Measurements from ENCODE around the gene MICB.

The MICB gene

DNA sequence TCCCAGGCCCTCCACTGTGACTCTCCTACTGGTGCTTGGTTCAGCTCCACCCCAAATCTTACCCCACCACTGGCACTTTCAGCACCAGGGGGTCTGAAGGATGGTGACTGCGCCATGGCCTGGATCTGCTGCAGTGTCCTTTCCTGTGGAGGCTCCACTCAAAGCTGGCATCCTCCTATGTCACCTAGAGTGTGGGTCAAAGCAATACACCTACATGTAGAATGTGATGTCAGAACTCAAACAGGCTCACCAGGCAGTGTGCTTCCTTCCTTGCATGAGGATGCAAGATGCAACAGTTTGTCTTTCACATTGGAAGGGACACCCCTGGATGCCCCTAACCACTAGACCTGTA is 32.8 kb upstream of the MICB start:
- TF ChIP-seq POLR2A (IDR thresholded peaks at IDR 0.05; ENCODE audit: low read depth, low read length) (peak; percentile 63; the same call in 1 of the 2 replicates), POLR2AphosphoS5 (IDR thresholded peaks at IDR 0.05; ENCODE audit: low read depth, low read length) (peak; percentile 74), TAF1 (IDR thresholded peaks at IDR 0.05; ENCODE audit: borderline replicate concordance, low read depth, low read length) (no peak)
- FAIRE-seq (no peak), DNase-seq (ENCODE audit: insufficient read length) (no peak)

DNA sequence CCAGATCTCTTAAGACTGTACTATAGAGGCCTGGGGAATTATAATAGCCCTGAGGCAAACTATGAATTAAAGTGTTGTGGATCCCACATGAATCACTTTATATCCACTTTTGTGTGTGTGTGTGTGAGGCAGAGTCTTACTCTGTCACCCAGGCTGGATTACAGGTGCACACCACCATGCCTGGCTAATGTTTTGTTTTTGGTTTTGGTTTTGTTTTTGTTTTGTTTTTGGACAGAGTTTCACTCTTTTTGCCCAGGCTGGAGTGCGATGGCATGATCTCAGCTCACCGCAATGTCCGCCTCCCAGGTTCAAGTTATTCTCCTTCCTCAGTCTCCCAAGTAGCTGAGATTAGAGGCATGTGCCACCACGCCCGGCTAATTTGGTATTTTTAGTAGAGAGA is 32.2 kb upstream of the MICB start:
- no peak for FAIRE-seq

GRCh38 chr6:31466466-31466865 is 31.5 kb upstream of the MICB start:
- TF ChIP-seq POLR2A (IDR thresholded peaks at IDR 0.05; ENCODE audit: low read depth, low read length) (no peak), POLR2AphosphoS5 (IDR thresholded peaks at IDR 0.05; ENCODE audit: low read depth, low read length) (peak; percentile 80; the same call in 1 of the 2 replicates)
- no peak for DNase-seq (ENCODE audit: insufficient read length)
- no peak for FAIRE-seq

More for the DNA sequence above, 32.2 kb upstream of the MICB start:
- TF ChIP-seq TAF1 (IDR thresholded peaks at IDR 0.05; ENCODE audit: borderline replicate concordance, low read depth, low read length) (no peak), POLR2AphosphoS5 (IDR thresholded peaks at IDR 0.05; ENCODE audit: low read depth, low read length) (no peak; the same call in 1 of the 2 replicates), POLR2A (IDR thresholded peaks at IDR 0.05; ENCODE audit: low read depth, low read length) (peak; percentile 53; the same call in 1 of the 2 replicates)
- no peak for DNase-seq (ENCODE audit: insufficient read length)

- FAIRE-seq (peak; percentile 30), DNase-seq (ENCODE audit: insufficient read length) (no peak)
- TF ChIP-seq POLR2A (IDR thresholded peaks at IDR 0.05; ENCODE audit: low read depth, low read length), result no peak
- TF ChIP-seq TAF1 (IDR thresholded peaks at IDR 0.05; ENCODE audit: borderline replicate concordance, low read depth, low read length), result no peak
- TF ChIP-seq POLR2AphosphoS5 (IDR thresholded peaks at IDR 0.05; ENCODE audit: low read depth, low read length), result no peak
Observed at GRCh38 chr6:31467151-31467550, 30.8 kb upstream of the MICB start.

DNA sequence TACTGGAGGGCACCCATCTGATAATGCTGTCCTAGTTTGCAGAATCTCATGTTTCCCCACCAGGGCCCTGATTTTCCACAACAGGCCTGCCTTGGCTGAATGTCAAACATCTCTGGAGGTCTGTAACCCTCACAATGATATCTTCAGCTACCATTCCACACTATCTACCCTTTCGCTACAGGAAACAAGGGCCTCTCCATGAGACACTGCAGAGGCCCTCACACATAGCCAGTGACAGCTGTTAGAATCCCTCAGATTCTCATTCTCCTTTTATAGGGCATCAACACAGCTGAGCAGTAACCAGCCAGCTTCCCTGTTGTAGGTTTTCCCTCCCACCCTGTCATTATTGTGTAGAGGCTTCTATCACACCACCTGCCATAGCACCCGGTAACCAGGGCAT is 29.6 kb upstream of the MICB start:
- no peak for FAIRE-seq
- TF ChIP-seq POLR2AphosphoS5 (IDR thresholded peaks at IDR 0.05; ENCODE audit: low read depth, low read length) (no peak), POLR2A (IDR thresholded peaks at IDR 0.05; ENCODE audit: low read depth, low read length) (no peak), TAF1 (IDR thresholded peaks at IDR 0.05; ENCODE audit: borderline replicate concordance, low read depth, low read length) (no peak)
- DNase-seq (ENCODE audit: insufficient read length), result no peak

GRCh38 chr6:31470801-31471200 is 27.1 kb upstream of the MICB start:
- TF ChIP-seq TAF1 (IDR thresholded peaks at IDR 0.05; ENCODE audit: borderline replicate concordance, low read depth, low read length) (no peak), POLR2A (IDR thresholded peaks at IDR 0.05; ENCODE audit: low read depth, low read length) (no peak), POLR2AphosphoS5 (IDR thresholded peaks at IDR 0.05; ENCODE audit: low read depth, low read length) (no peak)
- no peak for DNase-seq (ENCODE audit: insufficient read length)
- FAIRE-seq, result no peak

DNA sequence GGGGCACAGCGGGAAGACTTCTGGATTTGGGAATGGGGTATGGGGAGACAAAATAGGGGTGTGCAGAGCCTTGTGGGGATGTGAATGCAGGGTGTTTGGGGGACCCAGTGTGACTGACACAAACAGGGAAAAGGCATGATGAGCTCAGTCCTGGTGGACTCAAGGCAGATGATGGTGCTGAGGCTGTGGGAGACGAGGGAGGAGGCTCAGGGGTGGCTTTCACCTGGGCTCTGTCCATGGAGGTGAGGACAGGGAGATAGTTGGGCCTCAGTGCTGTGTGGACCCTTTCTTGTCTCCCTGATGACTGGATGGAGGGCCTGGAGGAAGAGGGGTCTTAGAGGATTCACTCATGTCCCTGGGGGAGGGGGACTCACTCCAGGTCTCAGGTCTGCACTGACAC is 26.2 kb upstream of the MICB start:
- FAIRE-seq, result no peak
- DNase-seq (ENCODE audit: insufficient read length), result no peak
- TF ChIP-seq POLR2A (IDR thresholded peaks at IDR 0.05; ENCODE audit: low read depth, low read length), result no peak
- TF ChIP-seq POLR2AphosphoS5 (IDR thresholded peaks at IDR 0.05; ENCODE audit: low read depth, low read length), result no peak

GRCh38 chr6:31472259-31472658 is 25.7 kb upstream of the MICB start:
- no peak for FAIRE-seq
- TF ChIP-seq POLR2A (IDR thresholded peaks at IDR 0.05; ENCODE audit: low read depth, low read length), result no peak
- TF ChIP-seq POLR2AphosphoS5 (IDR thresholded peaks at IDR 0.05; ENCODE audit: low read depth, low read length), result no peak
- TF ChIP-seq TAF1 (IDR thresholded peaks at IDR 0.05; ENCODE audit: borderline replicate concordance, low read depth, low read length), result no peak
- DNase-seq (ENCODE audit: insufficient read length), result no peak

DNA sequence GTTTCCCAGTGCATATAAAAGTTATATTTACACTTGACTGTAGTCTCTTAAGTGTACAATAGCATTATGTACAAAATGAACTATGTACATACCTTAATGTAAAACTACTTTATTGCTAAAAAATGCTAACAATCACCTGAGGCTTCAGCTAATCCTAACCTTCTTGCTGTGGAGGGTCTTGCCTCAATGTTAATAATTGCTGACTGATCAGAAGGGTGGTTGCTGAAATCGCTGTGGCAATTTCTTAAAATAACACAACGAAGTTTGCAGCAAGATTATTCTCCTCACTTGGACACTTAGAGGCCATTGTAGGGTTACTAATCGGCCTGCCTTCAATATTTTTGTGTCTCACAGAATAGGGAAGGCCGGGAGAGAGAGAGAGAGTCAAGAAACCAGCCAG is 24.7 kb upstream of the MICB start:
- FAIRE-seq, result no peak
- DNase-seq (ENCODE audit: insufficient read length), result no peak
- TF ChIP-seq TAF1 (IDR thresholded peaks at IDR 0.05; ENCODE audit: borderline replicate concordance, low read depth, low read length) (no peak), POLR2AphosphoS5 (IDR thresholded peaks at IDR 0.05; ENCODE audit: low read depth, low read length) (no peak), POLR2A (IDR thresholded peaks at IDR 0.05; ENCODE audit: low read depth, low read length) (no peak)

GRCh38 chr6:31473780-31474761 is 23.9 kb upstream of the MICB start:
- FAIRE-seq (no peak), DNase-seq (ENCODE audit: insufficient read length) (no peak)
- TF ChIP-seq POLR2AphosphoS5 (IDR thresholded peaks at IDR 0.05; ENCODE audit: low read depth, low read length) (no peak), TAF1 (IDR thresholded peaks at IDR 0.05; ENCODE audit: borderline replicate concordance, low read depth, low read length) (no peak), POLR2A (IDR thresholded peaks at IDR 0.05; ENCODE audit: low read depth, low read length) (no peak)

- DNase-seq (ENCODE audit: insufficient read length), result no peak
- FAIRE-seq, result no peak
- TF ChIP-seq POLR2AphosphoS5 (IDR thresholded peaks at IDR 0.05; ENCODE audit: low read depth, low read length) (no peak), POLR2A (IDR thresholded peaks at IDR 0.05; ENCODE audit: low read depth, low read length) (no peak), TAF1 (IDR thresholded peaks at IDR 0.05; ENCODE audit: borderline replicate concordance, low read depth, low read length) (no peak)
Observed at GRCh38 chr6:31474871-31475286, 23.1 kb upstream of the MICB start.

DNA sequence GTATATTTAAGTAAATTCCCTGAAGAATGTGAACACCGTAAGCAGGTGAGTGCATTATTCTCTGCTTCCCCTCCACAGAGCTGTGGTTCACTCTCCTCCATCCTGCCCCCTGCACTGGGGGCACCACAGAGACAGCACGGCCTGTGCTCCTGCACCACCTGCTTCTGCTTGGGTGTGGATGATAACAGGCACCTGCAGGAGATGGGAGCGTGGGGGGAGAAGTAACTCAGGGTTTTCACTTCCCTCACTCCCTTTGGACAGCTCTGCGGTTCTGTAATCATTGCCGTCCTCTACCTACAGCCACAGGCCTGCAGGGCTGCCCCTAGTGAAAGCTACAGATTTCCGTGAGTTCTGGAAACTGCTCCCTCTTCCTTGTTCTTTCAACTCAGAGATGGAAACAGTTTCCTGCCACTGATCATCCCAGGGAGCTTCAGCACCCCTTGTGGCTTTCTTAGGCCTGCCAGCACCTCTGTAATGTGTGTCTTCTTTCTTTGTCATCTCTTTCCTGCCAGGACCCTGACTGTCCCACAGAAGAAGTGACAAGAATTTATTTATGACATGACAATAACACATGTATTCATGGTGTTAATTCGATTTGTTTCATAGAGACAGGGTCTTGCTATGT is 21.3 kb upstream of the MICB start:
- no peak for TF ChIP-seq POLR2AphosphoS5 (IDR thresholded peaks at IDR 0.05; ENCODE audit: low read depth, low read length)
- no peak for TF ChIP-seq TAF1 (IDR thresholded peaks at IDR 0.05; ENCODE audit: borderline replicate concordance, low read depth, low read length)
- no peak for TF ChIP-seq POLR2A (IDR thresholded peaks at IDR 0.05; ENCODE audit: low read depth, low read length)
- no peak for DNase-seq (ENCODE audit: insufficient read length)

More for the DNA sequence above, 21.3 kb upstream of the MICB start:
- no peak for FAIRE-seq

Measured in GM12892 (cell line).